ENCODE measurements around the gene HNF1A. TPM values are rescaled to one million over a fixed set of nuclear protein-coding genes. Genes with fewer than 3 reads are reported as not detected.
A peak's percentile ranks its signal among the peaks of the same experiment; 100 is the strongest.

Gene HNF1A
- total and polyA plus RNA-seq, 9 of the 15 experiments (the other 6 are each of a cell fraction or from before 2014, with no cell fraction given): not detected

DNA sequence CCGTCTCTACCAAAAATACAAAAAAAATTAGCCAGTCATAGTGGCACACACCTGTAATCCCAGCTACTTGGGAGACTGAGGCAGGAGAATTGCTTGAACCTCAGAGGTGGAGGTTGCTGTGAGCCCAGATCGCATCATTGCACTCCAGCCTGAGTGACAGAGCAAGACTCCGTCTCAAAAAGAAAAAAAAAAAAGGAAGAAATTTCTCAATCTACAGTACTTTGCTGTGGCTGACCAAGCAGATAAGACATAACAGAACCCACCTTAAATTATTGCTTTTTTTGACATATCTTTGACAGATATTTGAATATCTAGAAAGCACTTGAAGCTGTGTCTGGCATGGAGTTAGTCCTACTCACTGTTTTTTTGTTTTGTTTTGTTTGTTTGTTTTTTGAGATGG is 34.9 kb upstream of the HNF1A start (continued):
- TF ChIP-seq ATF4 (CRISPR knock-in tag; IDR thresholded peaks at IDR 0.05) (no peak), DIDO1 (tag; IDR thresholded peaks at IDR 0.05; ENCODE audit: low read depth) (no peak), ZNF134 (CRISPR knock-in tag; conservative IDR thresholded peaks at IDR 0.05) (no peak), NFATC3 (IDR thresholded peaks at IDR 0.05) (no peak), ZNF347 (CRISPR knock-in tag; IDR thresholded peaks at IDR 0.05; ENCODE audit: low read depth) (no peak)
- TF ChIP-seq, protein P1, sequence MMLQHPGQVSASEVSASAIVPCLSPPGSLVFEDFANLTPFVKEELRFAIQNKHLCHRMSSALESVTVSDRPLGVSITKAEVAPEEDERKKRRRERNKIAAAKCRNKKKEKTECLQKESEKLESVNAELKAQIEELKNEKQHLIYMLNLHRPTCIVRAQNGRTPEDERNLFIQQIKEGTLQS (IDR thresholded peaks at IDR 0.05): no peak
- TF ChIP-seq, protein P1 (CRISPR knock-in tag; conservative IDR thresholded peaks at IDR 0.05): no peak

DNA sequence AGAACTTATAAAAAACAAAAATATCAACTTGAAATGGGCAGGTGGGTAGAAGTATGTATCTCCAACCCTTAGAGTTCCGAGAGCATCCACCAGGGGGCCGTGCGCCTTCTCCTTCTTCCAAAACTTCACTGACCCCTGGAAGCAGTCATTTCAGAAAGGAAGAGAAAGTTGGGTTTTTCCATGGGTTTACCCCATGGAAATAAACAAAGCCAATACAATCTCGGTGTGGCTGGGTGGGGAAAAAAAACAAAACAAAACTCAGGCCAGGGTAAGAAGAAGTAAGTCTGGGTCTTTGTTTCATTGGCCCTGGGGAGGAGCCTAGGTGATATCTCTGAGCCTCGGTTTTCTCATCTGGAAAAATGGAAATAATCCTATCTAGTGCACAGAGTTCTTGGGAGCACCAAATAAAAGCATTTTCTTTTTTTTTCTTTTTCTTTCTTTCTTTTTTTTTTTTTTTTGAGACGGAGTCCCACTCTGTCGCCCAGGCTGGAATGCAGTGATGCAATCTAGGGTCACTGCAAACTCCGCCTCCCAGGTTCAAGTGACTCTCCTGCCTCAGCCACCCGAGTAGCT is 33.6 kb upstream of the HNF1A start:
- ATAC-seq (peak; percentile 92), FAIRE-seq (peak; percentile 75), DNase-seq (ENCODE audit: extremely low read depth in 1 of 4, low spot score in 3 of 4) (peak; percentile 60 to 74 (median 64))
- POLR2A ChIA-PET: no interaction called here
- Histone ChIP-seq H3K36me3 (ENCODE audit: control insufficient read depth, insufficient read depth, low read length) (no peaks in the 10 kb centered on the region), H3K79me2 (ENCODE audit: control insufficient read depth, insufficient read depth, low read length) (no peaks in the 10 kb centered on the region), H3K4me1 (replicated peaks in 1 of 2; ENCODE audit: control insufficient read depth in 2 of 2, insufficient read depth in 2 of 2, low read length in 2 of 2) (peaks cover 3 to 6% of the 10 kb centered on the region in 2 experiments; a peak in 2 of 5 replicates), H3K27me3 (ENCODE audit: control insufficient read depth in 2 of 2, insufficient read depth in 2 of 2, low read length in 2 of 2) (no peaks in the 10 kb centered on the region), H3K9me1 (ENCODE audit: control insufficient read depth, insufficient read depth, low read length) (no peaks in the 10 kb centered on the region), H3K4me3 (no peak overlapping the region), H2AFZ (ENCODE audit: low read depth, low read length) (peak overlapping the region; percentile 83), H3K4me2 (ENCODE audit: insufficient read depth, low read length) (no peak overlapping the region), H3K9ac (ENCODE audit: insufficient read depth in 1 of 2, low read depth in 2 of 2, low read length in 2 of 2) (no peak overlapping the region), H3K27ac (ENCODE audit: extremely low read depth, low read depth, low read length) (no peak overlapping the region), H4K20me1 (replicated peaks; ENCODE audit: control insufficient read depth, insufficient read depth, low read length) (no peaks in the 10 kb centered on the region), H3K9me3 (replicated peaks; ENCODE audit: control insufficient read depth, insufficient read depth, low read depth, low read length) (no peaks in the 10 kb centered on the region)
- no TSS peak for BruUV-seq (replicated peaks)
- intact Hi-C loops (cut with micrococcal nuclease): no loop called here
- 24% methylated on average over 6 of the region's 9 CpGs for WGBS (ENCODE audit: insufficient coverage, low coverage, missing lambda C conversion rate)
- CTCF ChIA-PET (ENCODE audit: low intra/inter-chr PET ratio): no interaction called here
- in situ Hi-C loops (cut with MboI): no loop called here
- TF ChIP-seq ZKSCAN1 (IDR thresholded peaks at IDR 0.05; ENCODE audit: low read depth, low read length) (no peak), SIX5 (IDR thresholded peaks at IDR 0.05; ENCODE audit: borderline replicate concordance in 1 of 2, insufficient read depth in 1 of 2, low read depth in 1 of 2, low read length in 2 of 2) (no peak), NR2C1 (IDR thresholded peaks at IDR 0.05) (peak; percentile 66; the same call in 1 of the 2 replicates), NR2C1 (tag; IDR thresholded peaks at IDR 0.05) (peak; percentile 75), SRSF9 (IDR thresholded peaks at IDR 0.05; ENCODE audit: borderline replicate concordance, low read depth, low read length) (no peak), ZNF197 (CRISPR knock-in tag; IDR thresholded peaks at IDR 0.05; ENCODE audit: low read depth) (no peak), HDAC1 (IDR thresholded peaks at IDR 0.05) (no peak), TCF15 (CRISPR knock-in tag; IDR thresholded peaks at IDR 0.05) (no peak)
- TF ChIP-seq, protein P2, sequence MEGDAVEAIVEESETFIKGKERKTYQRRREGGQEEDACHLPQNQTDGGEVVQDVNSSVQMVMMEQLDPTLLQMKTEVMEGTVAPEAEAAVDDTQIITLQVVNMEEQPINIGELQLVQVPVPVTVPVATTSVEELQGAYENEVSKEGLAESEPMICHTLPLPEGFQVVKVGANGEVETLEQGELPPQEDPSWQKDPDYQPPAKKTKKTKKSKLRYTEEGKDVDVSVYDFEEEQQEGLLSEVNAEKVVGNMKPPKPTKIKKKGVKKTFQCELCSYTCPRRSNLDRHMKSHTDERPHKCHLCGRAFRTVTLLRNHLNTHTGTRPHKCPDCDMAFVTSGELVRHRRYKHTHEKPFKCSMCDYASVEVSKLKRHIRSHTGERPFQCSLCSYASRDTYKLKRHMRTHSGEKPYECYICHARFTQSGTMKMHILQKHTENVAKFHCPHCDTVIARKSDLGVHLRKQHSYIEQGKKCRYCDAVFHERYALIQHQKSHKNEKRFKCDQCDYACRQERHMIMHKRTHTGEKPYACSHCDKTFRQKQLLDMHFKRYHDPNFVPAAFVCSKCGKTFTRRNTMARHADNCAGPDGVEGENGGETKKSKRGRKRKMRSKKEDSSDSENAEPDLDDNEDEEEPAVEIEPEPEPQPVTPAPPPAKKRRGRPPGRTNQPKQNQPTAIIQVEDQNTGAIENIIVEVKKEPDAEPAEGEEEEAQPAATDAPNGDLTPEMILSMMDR (IDR thresholded peaks at IDR 0.05 in 2 of 3, conservative IDR thresholded peaks at IDR 0.05 in 1 of 3; ENCODE audit: insufficient read depth in 2 of 3, low read depth in 1 of 3, low read length in 3 of 3): peak; percentile 64 to 77 (median 68)
- TF ChIP-seq, protein P1 (IDR thresholded peaks at IDR 0.05): peak; percentile 67
- TF ChIP-seq, protein P1 (CRISPR knock-in tag; conservative IDR thresholded peaks at IDR 0.05): no peak

Data from K562 (cell line).